ENCODE measurements around the gene RNPS1.

The RNPS1 gene

DNA sequence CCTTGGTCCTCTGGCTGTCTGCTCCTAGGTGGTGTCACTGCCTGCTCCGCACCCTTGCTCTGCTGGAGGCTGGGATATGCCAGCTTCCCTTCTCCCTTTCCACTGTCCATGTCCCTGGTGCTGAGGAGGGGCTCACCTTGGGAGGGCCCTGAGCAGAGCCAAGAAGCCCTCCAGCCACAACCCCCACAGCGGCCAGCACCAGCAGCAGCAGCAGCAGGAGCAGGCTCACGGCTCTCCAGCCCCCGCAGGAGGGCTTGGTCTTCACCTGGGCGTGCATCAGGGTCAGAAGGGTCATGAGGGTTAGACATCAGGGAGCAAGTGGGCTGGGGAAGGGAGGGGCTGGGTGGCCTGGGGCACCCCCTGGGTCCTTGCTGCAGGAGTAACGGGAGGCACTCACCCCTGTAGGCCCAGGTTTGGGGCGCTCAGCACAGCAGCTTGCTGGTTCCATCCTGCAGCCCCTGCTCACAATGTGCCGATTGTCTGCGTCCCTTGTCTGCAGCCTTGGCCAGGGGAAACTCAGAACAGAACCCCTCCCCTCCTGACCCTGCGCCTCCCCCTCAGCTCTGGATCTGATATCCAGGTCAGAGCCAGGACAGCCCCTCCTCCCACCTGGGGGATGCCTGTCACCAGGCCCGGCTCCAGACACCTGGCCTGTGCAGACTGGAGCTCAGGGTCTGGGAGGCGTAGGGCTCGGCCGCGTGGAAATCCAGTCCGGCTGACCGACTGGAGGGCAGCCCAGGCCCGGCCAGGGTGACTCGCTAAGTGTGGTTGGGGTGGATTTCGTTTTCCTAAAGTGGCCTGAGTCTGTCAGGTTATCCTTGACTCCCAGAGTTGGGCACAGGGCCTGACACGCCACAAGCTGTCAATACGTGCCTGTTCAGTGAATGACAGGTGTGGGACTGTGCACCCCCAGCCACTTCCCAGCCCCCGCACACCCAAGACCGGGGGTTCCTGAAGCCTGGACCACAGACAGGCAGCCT lies 57.2 kb downstream of the RNPS1 start, which contains the start of gene BRICD5:
Gene BRICD5 (minus strand): TSS at position 478 of the 980 bp plus-strand sequence. CDS start 30 bp downstream, at position 448.
- no peak for DNase-seq

DNA sequence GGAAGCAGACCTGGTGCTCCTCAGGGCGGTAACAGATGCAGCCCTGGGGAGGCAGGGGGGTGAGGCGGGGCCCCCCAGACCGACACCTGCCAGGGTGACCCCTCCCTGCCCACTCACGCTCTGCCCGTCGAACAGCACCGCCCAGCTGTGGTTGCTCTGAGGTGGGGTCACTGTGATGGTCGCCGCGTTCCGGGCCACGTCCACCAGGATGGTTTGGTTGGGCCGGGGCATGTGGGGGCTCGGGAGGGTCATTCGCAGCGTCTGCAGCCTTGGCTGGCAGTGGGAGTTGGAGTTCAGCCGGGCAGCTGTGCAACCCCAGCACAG lies 58.0 kb downstream of the RNPS1 start:
- DNase-seq, result no peak

DNA sequence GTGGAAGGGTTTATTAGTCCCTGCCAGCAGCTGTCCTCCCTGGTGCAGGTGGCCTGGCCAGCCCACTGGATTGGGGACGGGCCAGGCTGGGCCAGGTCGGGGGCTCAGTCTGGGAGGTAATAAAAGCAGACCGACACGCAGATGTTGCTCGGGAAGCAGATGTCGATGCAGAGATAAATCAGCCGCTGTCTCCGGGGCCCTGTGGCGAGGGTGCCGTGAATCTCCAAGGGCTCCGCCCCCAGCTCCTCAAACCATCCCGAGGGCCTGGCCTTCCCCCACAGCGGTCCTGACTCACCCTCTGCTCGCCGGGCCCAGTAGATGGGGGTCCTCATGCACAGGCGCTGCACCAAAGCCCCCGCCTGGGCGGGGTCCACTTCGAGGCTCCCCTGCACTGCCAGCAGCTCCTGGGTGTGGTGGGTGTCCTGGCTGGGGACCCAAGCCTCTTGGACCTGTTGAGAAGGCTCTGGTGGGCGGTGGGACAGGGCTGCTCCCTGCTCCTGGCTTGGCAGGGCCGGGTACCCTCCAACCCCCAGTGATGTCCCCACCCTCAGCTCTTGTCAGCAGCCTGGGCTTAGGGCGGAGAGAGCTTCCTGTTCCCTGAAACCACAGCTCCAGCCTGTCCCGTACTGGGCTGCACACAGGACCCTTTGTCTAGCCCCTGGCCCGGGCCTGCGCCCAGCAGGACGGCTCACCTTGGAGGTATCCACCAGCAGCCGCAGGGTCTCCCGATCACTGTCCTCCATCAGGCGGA lies 58.5 kb downstream of the RNPS1 start:
- peak in 1 of 2 experiments; percentile 37 for DNase-seq

DNA sequence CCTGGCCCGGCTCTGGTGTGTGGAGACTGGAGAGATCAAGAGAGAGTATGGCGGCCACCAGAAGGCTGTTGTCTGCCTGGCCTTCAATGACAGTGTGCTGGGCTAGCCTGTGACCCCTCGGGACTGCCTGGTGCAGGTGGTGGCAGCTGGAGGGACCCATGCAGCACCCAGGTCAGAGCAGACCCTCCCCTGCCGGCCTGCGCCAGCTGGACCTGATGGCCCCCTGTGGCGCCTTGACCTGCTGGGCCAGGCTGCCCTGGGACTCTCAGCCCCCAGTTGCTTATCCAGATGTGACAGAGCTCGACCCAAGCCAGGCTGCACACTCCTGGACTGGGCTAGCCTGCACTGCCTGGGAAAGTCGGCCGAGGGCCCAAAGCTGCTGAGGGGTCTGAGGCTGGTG lies 59.2 kb downstream of the RNPS1 start:
- no peak for DNase-seq

DNA sequence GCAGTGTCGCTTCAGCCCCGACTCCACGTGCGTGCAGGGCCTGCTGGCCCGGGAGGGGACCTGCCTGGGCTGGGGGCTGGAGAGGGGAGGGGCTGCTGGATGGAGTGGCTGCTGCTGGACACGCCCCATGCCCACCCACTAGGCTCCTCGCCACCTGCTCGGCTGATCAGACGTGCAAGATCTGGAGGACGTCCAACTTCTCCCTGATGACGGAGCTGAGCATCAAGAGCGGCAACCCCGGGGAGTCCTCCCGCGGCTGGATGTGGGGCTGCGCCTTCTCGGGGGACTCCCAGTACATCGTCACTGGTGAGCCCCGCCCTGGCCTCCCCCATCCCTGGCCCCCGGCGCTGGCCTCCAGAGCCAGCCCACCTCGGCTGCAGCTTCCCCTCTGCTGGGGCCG lies 59.6 kb downstream of the RNPS1 start:
- DNase-seq, result no peak

DNA sequence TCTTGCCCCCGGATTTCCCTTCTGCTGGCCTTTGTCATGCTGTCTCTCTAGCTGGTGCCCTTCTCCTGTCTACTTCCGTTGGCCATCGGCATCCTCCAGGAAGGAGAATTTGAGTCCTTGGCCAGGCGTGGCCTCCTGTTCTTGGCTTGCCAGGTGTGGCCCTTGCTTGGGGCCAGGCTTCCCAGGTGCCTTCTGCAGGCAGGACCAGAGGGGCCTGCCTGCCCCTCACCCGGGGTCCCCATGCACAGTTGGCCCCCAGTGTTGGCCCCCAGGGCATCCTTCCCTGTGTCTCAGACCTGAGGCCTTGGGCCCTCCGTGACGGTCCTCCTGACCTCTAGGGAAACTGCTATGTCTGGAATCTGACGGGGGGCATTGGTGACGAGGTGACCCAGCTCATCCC lies 60.1 kb downstream of the RNPS1 start:
- no peak for DNase-seq

DNA sequence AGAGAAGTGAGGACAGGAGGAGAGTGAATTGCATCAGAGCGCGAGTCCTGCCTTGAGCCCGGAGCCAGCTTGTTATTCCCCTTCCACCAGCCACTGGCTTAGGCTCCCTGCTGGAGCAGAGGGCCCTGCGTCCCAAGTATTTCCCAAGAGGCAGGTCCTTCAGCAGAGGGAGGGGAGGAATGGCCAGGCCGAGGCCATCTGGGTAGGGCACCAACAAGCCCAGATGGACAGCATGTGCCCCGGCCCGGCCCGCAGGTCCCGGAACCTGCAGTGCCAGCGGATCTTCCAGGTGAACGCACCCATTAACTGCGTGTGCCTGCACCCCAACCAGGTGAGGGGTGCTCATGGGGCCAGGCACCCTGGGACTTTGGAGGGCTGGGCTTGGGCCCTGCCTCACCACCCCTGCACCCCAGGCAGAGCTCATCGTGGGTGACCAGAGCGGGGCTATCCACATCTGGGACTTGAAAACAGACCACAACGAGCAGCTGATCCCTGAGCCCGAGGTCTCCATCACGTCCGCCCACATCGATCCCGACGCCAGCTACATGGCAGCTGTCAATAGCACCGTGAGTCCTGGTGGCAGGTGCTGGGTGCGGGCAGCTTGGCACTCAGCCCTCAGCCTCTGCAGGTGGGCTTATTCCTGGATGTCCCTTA lies 61.0 kb downstream of the RNPS1 start:
- DNase-seq, result no peak

DNA sequence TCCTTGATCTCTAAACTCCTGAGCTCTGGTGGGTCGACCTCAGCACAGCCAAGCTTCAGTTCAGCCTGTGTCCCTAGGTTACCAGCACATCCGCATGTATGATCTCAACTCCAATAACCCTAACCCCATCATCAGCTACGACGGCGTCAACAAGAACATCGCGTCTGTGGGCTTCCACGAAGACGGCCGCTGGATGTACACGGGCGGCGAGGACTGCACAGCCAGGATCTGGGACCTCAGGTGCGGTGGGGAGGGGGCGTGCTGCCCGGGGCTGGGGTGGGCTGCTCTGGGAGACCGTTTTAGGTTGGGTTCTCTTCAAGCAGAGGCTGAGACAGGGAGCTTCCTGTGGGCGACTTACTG lies 61.5 kb downstream of the RNPS1 start:
- DNase-seq, result no peak

DNA sequence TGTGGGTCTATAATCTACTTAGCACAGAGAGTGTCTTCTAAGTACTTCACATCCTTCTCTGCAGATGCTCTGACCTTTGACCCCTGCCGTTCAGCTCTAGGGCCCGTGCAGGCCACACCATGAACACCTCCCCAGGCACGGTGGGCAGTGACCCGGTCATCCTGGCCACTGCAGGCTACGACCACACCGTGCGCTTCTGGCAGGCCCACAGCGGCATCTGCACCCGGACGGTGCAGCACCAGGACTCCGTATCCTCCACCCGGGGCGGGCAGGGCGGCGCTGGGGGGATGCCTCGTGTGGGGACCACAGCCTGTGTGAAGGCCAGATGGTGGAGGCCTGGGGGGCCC lies 62.0 kb downstream of the RNPS1 start:
- no peak for DNase-seq

DNA sequence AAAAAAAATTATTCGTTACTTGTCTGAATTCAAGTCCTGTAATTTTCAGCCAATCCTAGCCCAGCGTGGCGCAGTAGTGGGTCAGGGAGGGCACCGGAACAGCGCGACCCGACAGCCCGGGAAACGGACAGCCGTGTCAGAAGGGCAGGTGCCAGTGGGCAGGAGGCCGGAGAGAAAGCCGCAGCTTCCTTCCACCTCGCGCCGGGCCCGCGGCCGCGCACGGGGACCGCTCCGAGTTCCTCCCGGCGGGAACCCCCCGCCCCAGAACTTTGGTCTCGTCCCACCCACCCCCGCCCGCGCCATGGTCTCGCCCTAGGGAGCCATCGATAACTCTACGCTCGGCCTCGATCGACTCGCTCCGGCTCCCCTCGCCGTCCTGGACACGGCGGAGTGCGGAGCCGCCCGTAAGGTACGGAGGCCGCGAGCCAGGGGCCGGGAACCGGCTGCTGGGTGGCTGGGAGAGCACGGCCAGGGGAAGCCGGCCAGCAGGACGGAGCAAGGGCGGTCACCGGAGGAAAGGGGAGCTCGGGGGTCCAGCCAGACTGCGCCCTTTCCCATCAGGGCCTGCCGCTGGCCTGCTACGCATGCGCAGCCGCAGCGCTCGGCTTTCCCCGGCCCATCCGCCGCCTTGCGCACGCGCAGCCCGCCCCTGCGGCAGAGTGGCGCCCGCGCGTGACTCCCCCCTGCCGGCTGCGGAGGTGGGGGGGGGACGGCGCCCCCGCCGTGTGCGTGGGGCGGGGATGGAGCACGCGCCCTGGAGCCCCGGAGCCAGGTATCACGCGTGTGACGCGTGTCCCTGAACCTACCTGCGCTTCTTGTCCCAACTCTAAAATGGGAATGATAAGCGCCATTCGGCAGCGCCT lies 62.6 kb downstream of the RNPS1 start, which contains the start of gene MLST8:
Gene MLST8 (plus strand): TSS at position 351 of the 863 bp plus-strand sequence. CDS start 632 bp downstream, outside the sequence.
- peak; percentile 77 to 85 for DNase-seq

DNA sequence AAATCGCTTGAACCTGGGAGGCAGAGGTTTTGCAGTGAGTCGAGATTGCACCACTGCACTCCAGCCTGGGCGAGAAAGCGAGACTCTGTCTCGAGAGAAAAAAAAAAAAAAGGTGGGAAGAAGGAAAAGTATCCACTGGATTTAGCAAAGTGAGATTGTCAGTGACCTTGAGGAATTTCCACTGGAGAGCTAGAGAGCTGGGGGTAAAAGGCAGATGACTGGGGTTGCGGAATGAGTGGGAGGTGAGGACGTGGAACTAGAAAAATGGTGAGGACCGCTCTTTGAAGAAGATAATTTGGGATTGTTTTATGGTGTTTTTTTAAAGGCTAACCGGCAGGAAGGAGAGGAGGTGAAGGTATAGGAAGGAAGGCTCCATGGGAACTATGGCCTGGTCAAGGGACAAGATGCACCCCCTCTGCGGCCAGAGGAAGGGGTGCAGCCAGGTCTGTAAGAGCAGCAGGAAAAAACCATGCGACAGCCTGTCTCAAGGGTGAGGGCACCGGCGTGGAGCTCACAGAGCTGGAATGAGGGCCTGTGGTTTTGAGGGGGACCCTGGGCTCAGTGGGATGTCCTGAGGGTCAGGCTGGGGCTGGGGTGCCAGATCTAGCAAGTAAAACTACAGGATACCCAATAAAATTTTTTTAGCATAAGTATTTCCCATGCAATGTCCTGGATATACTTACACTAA lies 63.4 kb downstream of the RNPS1 start:
- no peak for DNase-seq
